Caco-2 (cell line): Measurements from ENCODE around the gene RPS6KA5. TPM values are rescaled to one million over a fixed set of nuclear protein-coding genes. Genes with fewer than 3 reads are reported as not detected.

Experiments used
- BruUV-seq: library from RNA; stranded (reverse); fragments of 400-500 nt; replicated peaks from 2 replicates; lab custom pipeline; 2021; lab: Mats Ljungman, UMichigan
- CTCF ChIA-PET: fragments of 300-600 bp; sonication (Branson Sonifier 250); formaldehyde crosslinking; loops from one replicate; lab custom pipeline; 2022; ENCODE audit warnings: antibody characterized with exemption; lab: Charles Lee
- POLR2A ChIA-PET: fragments of 300-600 bp; sonication (Branson Sonifier 250); formaldehyde crosslinking; loops from one replicate; lab custom pipeline; 2022; ENCODE audit warnings: antibody characterized with exemption; lab: Charles Lee
- DNase-seq, 2 experiments: peaks; one replicate each; pipeline versions ENCODE4 v3.0.0 to v3.0.0-alpha.2; 2020 to 2022
- H3K27me3 ChIP-seq: replicated peaks from 2 replicates; pipeline ENCODE4 v1.6.0; 2011; ENCODE audit warnings: low read length; ENCODE audit not compliant: control insufficient read depth, insufficient read depth
- H3K36me3 ChIP-seq: 2 replicates; pipeline ENCODE4 v1.5.1; 2011; ENCODE audit warnings: low read length; ENCODE audit not compliant: control insufficient read depth, insufficient read depth
- H3K4me1 ChIP-seq: fragments of 250-450 bp; sonication (Bioruptor Pico); 2 replicates; pipeline ENCODE4 v1.5.1; 2020; ENCODE audit warnings: mild to moderate bottlenecking
- H3K4me3 ChIP-seq: 2 replicates; pipeline ENCODE4 v1.5.1; 2011; ENCODE audit warnings: low read depth, mild to moderate bottlenecking, control low read depth, low read length
- H3K9me3 ChIP-seq: fragments of 250-450 bp; sonication (Bioruptor Pico); 2 replicates; pipeline ENCODE4 v1.5.1; 2020; ENCODE audit warnings: mild to moderate bottlenecking, moderate library complexity
- H3K27ac Mint-ChIP-seq: one replicate; pipeline ENCODE4 v1.8.0; 2022; ENCODE audit warnings: mixed read lengths; ENCODE audit not compliant: unreplicated experiment
- H3K27me3 Mint-ChIP-seq: one replicate; pipeline ENCODE4 v1.8.0; 2022; ENCODE audit warnings: mixed read lengths; ENCODE audit not compliant: insufficient read depth, unreplicated experiment
- H3K36me3 Mint-ChIP-seq: one replicate; pipeline ENCODE4 v1.8.0; 2022; ENCODE audit warnings: mild to moderate bottlenecking, mixed read lengths; ENCODE audit not compliant: insufficient read depth, unreplicated experiment
- H3K4me1 Mint-ChIP-seq: one replicate; pipeline ENCODE4 v1.8.0; 2022; ENCODE audit warnings: low read depth, mixed read lengths; ENCODE audit not compliant: unreplicated experiment
- H3K4me3 Mint-ChIP-seq: one replicate; pipeline ENCODE4 v1.8.0; 2022; ENCODE audit warnings: mild to moderate bottlenecking, moderate library complexity, mixed read lengths; ENCODE audit not compliant: unreplicated experiment
- H3K9me3 Mint-ChIP-seq: one replicate; pipeline ENCODE4 v1.8.0; 2022; ENCODE audit warnings: mixed read lengths; ENCODE audit not compliant: unreplicated experiment
- intact Hi-C: fragments of 100-400 bp; cut with micrococcal nuclease; formaldehyde crosslinking; loops from one replicate; pipeline ENCODE4 v1.10.0; 2022; ENCODE audit not compliant: unreplicated experiment
- total RNA-seq: library from RNA; stranded (reverse); gene quantifications from 2 replicates; pipeline ENCODE4 v1.2.3, GENCODE V29; 2022
- TF ChIP-seq, protein P1 (sequence below), 2 experiments: fragments of 200-600 bp in 1 of 2; IDR thresholded peaks; 1 replicate in 1 of 2; 2 replicates in 1 of 2; pipeline versions ENCODE4 v1.5.1 to v1.8.0; 2011 to 2022; ENCODE audit warnings: antibody characterized with exemption in 1 of 2, control low read depth in 1 of 2, inconsistent platforms in 1 of 2, low read depth in 1 of 2, low read length in 1 of 2, mild to moderate bottlenecking in 1 of 2, moderate library complexity in 1 of 2; ENCODE audit not compliant: insufficient read depth in 1 of 2, severe bottlenecking in 1 of 2, unreplicated experiment in 1 of 2

Gene RPS6KA5
- total RNA-seq, 1 experiment from 2014 or later, result 5.7 TPM

GRCh38 chr14:91078095-91078737, 17.8 kb upstream of the RPS6KA5 start:
- H3K9me3 Mint-ChIP-seq, result no peaks in the 10 kb centered on the region

GRCh38 chr14:91075553-91075952, 15.1 kb upstream of the RPS6KA5 start:
- no TSS peak for BruUV-seq
- Mint-ChIP-seq H3K36me3 (no peaks in the 10 kb centered on the region), H3K4me3 (no peak overlapping the region), H3K9me3 (no peaks in the 10 kb centered on the region), H3K27ac (no peak overlapping the region), H3K4me1 (no peaks in the 10 kb centered on the region), H3K27me3 (no peaks in the 10 kb centered on the region)
- TF ChIP-seq, protein P1, sequence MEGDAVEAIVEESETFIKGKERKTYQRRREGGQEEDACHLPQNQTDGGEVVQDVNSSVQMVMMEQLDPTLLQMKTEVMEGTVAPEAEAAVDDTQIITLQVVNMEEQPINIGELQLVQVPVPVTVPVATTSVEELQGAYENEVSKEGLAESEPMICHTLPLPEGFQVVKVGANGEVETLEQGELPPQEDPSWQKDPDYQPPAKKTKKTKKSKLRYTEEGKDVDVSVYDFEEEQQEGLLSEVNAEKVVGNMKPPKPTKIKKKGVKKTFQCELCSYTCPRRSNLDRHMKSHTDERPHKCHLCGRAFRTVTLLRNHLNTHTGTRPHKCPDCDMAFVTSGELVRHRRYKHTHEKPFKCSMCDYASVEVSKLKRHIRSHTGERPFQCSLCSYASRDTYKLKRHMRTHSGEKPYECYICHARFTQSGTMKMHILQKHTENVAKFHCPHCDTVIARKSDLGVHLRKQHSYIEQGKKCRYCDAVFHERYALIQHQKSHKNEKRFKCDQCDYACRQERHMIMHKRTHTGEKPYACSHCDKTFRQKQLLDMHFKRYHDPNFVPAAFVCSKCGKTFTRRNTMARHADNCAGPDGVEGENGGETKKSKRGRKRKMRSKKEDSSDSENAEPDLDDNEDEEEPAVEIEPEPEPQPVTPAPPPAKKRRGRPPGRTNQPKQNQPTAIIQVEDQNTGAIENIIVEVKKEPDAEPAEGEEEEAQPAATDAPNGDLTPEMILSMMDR (IDR thresholded peaks at IDR 0.05; ENCODE audit: insufficient read depth in 1 of 2, low read depth in 1 of 2, low read length in 1 of 2, severe bottlenecking in 1 of 2, unreplicated experiment in 1 of 2), result no peak
- Histone ChIP-seq H3K9me3 (0 out of 2 replicates have a peak, but pooled peaks cover 2% of the 10 kb centered on the region), H3K27me3 (no peaks in the 10 kb centered on the region), H3K4me1 (no peaks in the 10 kb centered on the region), H3K4me3 (no peak overlapping the region), H3K36me3 (no peaks in the 10 kb centered on the region)
- ChIA-PET POLR2A (no interaction called here), CTCF (interaction anchor here (0.6 kb wide), 1 partner anchor 97 kb away, joined by 5 read pairs; no protein-coding TSS in a partner anchor)
- DNase-seq, result no peak
- intact Hi-C loops, result no loop called here

More at GRCh38 chr14:91078095-91078737, 17.8 kb upstream of the RPS6KA5 start:
- no peaks in the 10 kb centered on the region for H3K36me3 Mint-ChIP-seq
- Histone ChIP-seq H3K9me3 (no peaks in the 10 kb centered on the region), H3K27me3 (no peaks in the 10 kb centered on the region), H3K4me1 (peaks cover 12% of the 10 kb centered on the region), H3K4me3 (no peak overlapping the region), H3K36me3 (no peaks in the 10 kb centered on the region)
- no TSS peak for BruUV-seq
- no peaks in the 10 kb centered on the region for H3K27me3 Mint-ChIP-seq
- no peak overlapping the region for H3K4me3 Mint-ChIP-seq
- CTCF ChIA-PET, result no interaction called here
- H3K4me1 Mint-ChIP-seq, result no peaks in the 10 kb centered on the region
- intact Hi-C loops, result no loop called here
- no peak overlapping the region for H3K27ac Mint-ChIP-seq
- TF ChIP-seq, protein P1 (IDR thresholded peaks at IDR 0.05; ENCODE audit: insufficient read depth in 1 of 2, low read depth in 1 of 2, low read length in 1 of 2, severe bottlenecking in 1 of 2, unreplicated experiment in 1 of 2), result no peak
- POLR2A ChIA-PET, result no interaction called here
- no peak for DNase-seq

- Mint-ChIP-seq H3K36me3 (no peaks in the 10 kb centered on the region), H3K4me3 (no peak overlapping the region), H3K4me1 (no peaks in the 10 kb centered on the region), H3K27me3 (no peaks in the 10 kb centered on the region), H3K9me3 (no peaks in the 10 kb centered on the region), H3K27ac (no peak overlapping the region)
- DNase-seq, result no peak
- H3K9me3 ChIP-seq, result 0 out of 2 replicates have a peak, but pooled peaks cover 5% of the 10 kb centered on the region
- no peaks in the 10 kb centered on the region for H3K36me3 ChIP-seq
- intact Hi-C loops, result no loop called here
- BruUV-seq, result no TSS peak
- TF ChIP-seq, protein P1 (IDR thresholded peaks at IDR 0.05; ENCODE audit: insufficient read depth in 1 of 2, low read depth in 1 of 2, low read length in 1 of 2, severe bottlenecking in 1 of 2, unreplicated experiment in 1 of 2), result no peak
- CTCF ChIA-PET, result no interaction called here
- no peaks in the 10 kb centered on the region for H3K4me1 ChIP-seq
- POLR2A ChIA-PET, result no interaction called here
- no peak overlapping the region for H3K4me3 ChIP-seq
- no peaks in the 10 kb centered on the region for H3K27me3 ChIP-seq
Measured at GRCh38 chr14:91070572-91070971, 10.1 kb upstream of the RPS6KA5 start.
